Right atrium auricular region (tissue), 2 donors: Measurements from ENCODE around the gene CREBBP. TPM values are rescaled to one million over a fixed set of nuclear protein-coding genes. Genes with fewer than 3 reads are reported as not detected.

Source experiments
- DNase-seq: peaks from one replicate; pipeline ENCODE4 v3.0.0-alpha.2; 2019; ENCODE audit warnings: low spot score
- H3K27ac ChIP-seq, 2 donors: fragments of 200-600 bp; sonication (generic); 1 replicate in 1 of 2; 2 replicates in 1 of 2; pipeline ENCODE4 v1.5.1; 2016 to 2019
- H3K27me3 ChIP-seq, 2 donors: fragments of 200-600 bp; sonication (generic); one replicate each; pipeline versions ENCODE4 v1.5.1 to v1.6.0; 2017 to 2019
- H3K36me3 ChIP-seq: fragments of 200-600 bp; sonication (generic); one replicate; pipeline ENCODE4 v1.5.1; 2016
- H3K4me1 ChIP-seq, 2 donors: fragments of 200-600 bp; sonication (generic); one replicate each; pipeline versions ENCODE4 v1.5.1 to v1.6.0; 2017 to 2019
- H3K4me3 ChIP-seq, 2 donors: fragments of 200-600 bp; sonication (generic); 1 replicate in 1 of 2; 2 replicates in 1 of 2; pipeline ENCODE4 v1.5.1; 2017 to 2019; ENCODE audit warnings: mild to moderate bottlenecking in 1 of 2, moderate library complexity in 1 of 2
- H3K9me3 ChIP-seq, 2 donors: fragments of 200-600 bp; sonication (generic); one replicate each; pipeline ENCODE4 v1.5.1; 2019
- CTCF ChIP-seq, 2 donors: fragments of 200-600 bp; sonication (generic); IDR thresholded peaks; one replicate each; pipeline ENCODE4 v1.5.1; 2019; ENCODE audit warnings: antibody characterized with exemption in 2 of 2
- total RNA-seq, 2 donors: library from RNA; depleted of rRNA; stranded (reverse); fragments of >200 nt; gene quantifications; one replicate each; pipeline ENCODE4 v1.1.0, GENCODE V29; 2016

CREBBP gene
- total RNA-seq, 2 donors from 2014 or later: 38.3 to 54.3 TPM

GRCh38 chr16:3865241-3865640 is 15.3 kb downstream of the CREBBP start:
- TF ChIP-seq CTCF (IDR thresholded peaks at IDR 0.05): no peak
- H3K27ac ChIP-seq: no peak overlapping the region
- H3K4me3 ChIP-seq: no peak overlapping the region
- no peak for DNase-seq
- H3K4me1 ChIP-seq: peaks cover 0 to 95% of the 10 kb centered on the region in 2 donors
- no peaks in the 10 kb centered on the region for H3K27me3 ChIP-seq
- H3K36me3 ChIP-seq: no peaks in the 10 kb centered on the region
- no peaks in the 10 kb centered on the region for H3K9me3 ChIP-seq

- H3K27ac ChIP-seq: no peak overlapping the region
These were observed 16.0 kb downstream of the CREBBP start for GRCh38 chr16:3864562-3864961.

GRCh38 chr16:3863587-3863986 is 16.9 kb downstream of the CREBBP start:
- no peaks in the 10 kb centered on the region for H3K36me3 ChIP-seq
- H3K9me3 ChIP-seq: no peaks in the 10 kb centered on the region
- peak overlapping the region; percentile 15 to 23 for H3K27ac ChIP-seq
- no peak for DNase-seq
- peaks cover 0 to 91% of the 10 kb centered on the region in 2 donors for H3K4me1 ChIP-seq
- H3K27me3 ChIP-seq: no peaks in the 10 kb centered on the region
- H3K4me3 ChIP-seq: no peak overlapping the region
- no peak for TF ChIP-seq CTCF (IDR thresholded peaks at IDR 0.05)

More at GRCh38 chr16:3864562-3864961, 16.0 kb downstream of the CREBBP start:
- Histone ChIP-seq H3K36me3 (no peaks in the 10 kb centered on the region), H3K4me1 (peaks cover 0 to 95% of the 10 kb centered on the region in 2 donors), H3K4me3 (no peak overlapping the region), H3K9me3 (no peaks in the 10 kb centered on the region), H3K27me3 (no peaks in the 10 kb centered on the region)
- TF ChIP-seq CTCF (IDR thresholded peaks at IDR 0.05): no peak
- no peak for DNase-seq

GRCh38 chr16:3861808-3862451 is 18.6 kb downstream of the CREBBP start:
- no peak for DNase-seq
- no peak overlapping the region for H3K4me3 ChIP-seq
- peak overlapping the region in 1 of 2 donors; percentile 28 for H3K27ac ChIP-seq

GRCh38 chr16:3859889-3860288 is 20.6 kb downstream of the CREBBP start:
- no peaks in the 10 kb centered on the region for H3K9me3 ChIP-seq
- no peak overlapping the region for H3K4me3 ChIP-seq
- H3K27me3 ChIP-seq: no peaks in the 10 kb centered on the region
- no peaks in the 10 kb centered on the region for H3K36me3 ChIP-seq
- H3K27ac ChIP-seq: no peak overlapping the region
- no peak for TF ChIP-seq CTCF (IDR thresholded peaks at IDR 0.05)
- peaks cover 0 to 93% of the 10 kb centered on the region in 2 donors for H3K4me1 ChIP-seq
- DNase-seq: peak; percentile 28

More at GRCh38 chr16:3861808-3862451, 18.6 kb downstream of the CREBBP start:
- Histone ChIP-seq H3K36me3 (no peaks in the 10 kb centered on the region), H3K4me1 (peaks cover 0 to 92% of the 10 kb centered on the region in 2 donors), H3K9me3 (no peaks in the 10 kb centered on the region), H3K27me3 (no peaks in the 10 kb centered on the region)
- no peak for TF ChIP-seq CTCF (IDR thresholded peaks at IDR 0.05)

GRCh38 chr16:3858801-3859200 is 21.7 kb downstream of the CREBBP start:
- H3K36me3 ChIP-seq: no peaks in the 10 kb centered on the region

More at GRCh38 chr16:3858801-3859200, 21.7 kb downstream of the CREBBP start:
- Histone ChIP-seq H3K4me3 (no peak overlapping the region), H3K9me3 (no peaks in the 10 kb centered on the region), H3K4me1 (peaks cover 0 to 93% of the 10 kb centered on the region in 2 donors), H3K27ac (no peak overlapping the region), H3K27me3 (no peaks in the 10 kb centered on the region)
- DNase-seq: no peak
- no peak for TF ChIP-seq CTCF (IDR thresholded peaks at IDR 0.05)
